HG03097 (cell line): Measurements from ENCODE around the gene PRR14.
A peak's percentile ranks its signal among the peaks of the same experiment; 100 is the strongest.
"Not testable (repeated sequence)": the region's sequence is repeated elsewhere in the genome, so short reads cannot be mapped to it uniquely, and the experiment has no call there.

Source experiments
- ATAC-seq: cut with Tn5 transposase; IDR thresholded peaks from one replicate; pipeline ENCODE4 v1.9.1; 2021; ENCODE audit not compliant: unreplicated experiment, low FRiP score

The PRR14 gene

DNA sequence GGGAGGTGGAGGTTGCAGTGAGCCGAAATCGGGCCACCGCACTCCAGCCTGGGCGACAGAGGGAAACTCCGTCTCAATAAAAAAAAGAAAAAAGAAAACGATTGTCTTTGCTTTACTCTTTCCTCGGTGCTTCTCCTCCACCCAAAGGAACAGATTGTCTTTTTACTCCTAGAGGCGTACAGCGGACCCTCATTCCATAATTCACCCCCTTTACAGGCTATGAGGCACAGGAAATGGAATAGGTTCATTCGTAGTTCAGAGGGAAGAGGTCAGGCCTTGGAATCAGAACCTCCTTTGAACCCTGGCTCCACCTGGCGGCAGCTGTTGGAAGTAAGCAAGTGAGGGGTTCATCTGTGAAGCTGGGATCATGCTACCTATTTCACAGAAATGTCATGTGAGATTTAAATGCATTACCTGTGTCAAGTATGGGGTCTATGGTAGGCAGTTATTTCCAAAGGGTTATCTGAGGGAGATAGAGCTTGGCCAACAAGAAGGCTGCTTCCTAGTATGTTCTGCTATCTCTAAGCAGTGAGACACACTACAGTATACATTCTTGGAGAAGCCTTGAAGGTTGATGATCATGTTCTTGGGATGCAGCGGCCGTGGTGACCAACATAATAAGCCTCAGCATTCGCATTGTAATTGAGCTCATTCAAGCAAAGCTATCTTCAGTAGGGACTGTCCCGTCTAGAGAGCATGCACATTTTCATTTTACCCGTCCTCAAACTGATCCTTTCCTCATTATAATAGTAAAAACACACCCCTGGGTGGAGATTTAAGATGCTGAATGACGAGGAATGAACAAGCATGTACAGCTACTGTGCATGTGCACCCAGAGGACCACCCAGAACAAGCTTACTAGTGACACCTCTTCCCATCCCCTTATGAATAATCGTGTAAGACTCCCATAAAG lies 21.9 kb upstream of the PRR14 start:
- no peak for ATAC-seq

DNA sequence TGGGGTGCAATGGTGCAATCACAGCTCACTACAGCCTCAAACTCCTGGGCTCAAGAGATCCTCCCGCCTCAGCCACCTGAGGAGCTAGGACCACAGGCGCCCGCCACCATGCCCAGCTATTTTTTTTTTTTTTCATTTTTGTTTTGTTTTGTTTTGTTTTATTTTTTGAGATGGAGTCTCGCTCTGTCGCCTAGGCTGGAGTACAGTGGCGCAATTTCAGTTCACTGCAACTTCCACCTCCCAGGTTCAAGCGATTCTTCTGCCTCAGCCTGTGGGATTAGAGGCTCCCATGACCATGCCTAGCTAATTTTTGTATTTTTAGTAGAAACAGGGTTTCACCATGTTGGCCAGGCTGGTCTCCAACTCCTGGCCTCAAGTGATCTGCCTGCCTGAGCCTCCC lies 18.3 kb upstream of the PRR14 start:
- not testable (repeated sequence) for ATAC-seq

DNA sequence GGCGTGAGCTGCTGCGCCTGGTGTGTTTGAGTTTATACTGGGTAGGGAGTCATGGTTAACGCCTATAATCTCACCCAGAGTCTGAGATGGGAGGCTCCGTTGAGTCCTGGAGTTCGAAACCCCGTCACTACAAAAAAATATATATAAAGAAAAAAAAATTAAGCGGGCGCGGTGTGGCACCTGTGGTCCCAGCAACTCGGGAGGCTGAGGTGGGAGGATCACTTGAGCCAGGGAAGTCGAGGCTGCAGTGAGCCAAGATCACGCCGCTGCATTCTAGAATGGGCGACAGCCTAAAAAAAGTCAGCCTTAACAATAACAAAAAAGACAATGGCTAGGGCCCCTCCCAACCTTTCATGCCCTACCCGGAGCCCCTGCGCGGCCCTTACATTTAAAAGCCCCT lies 17.2 kb upstream of the PRR14 start:
- no peak for ATAC-seq

DNA sequence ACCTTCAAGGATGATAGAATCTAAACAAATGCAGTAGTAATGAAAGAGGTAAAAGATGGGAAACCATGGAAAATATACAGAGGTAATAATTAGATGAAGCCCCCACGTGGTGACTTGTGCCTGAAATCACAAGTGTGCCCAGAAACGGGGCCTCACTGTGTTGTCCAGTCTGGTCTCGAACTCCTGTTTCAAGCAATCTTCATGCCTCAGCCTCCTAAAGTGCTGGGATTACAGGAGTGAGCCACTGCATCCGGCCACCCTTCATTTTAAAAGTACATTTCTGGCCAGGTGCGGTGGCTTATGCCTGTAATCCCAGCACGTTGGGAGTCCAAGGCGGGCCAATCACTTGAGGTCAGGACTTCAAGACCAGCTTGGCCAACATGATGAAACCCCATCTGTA lies 14.2 kb upstream of the PRR14 start:
- no peak for ATAC-seq

DNA sequence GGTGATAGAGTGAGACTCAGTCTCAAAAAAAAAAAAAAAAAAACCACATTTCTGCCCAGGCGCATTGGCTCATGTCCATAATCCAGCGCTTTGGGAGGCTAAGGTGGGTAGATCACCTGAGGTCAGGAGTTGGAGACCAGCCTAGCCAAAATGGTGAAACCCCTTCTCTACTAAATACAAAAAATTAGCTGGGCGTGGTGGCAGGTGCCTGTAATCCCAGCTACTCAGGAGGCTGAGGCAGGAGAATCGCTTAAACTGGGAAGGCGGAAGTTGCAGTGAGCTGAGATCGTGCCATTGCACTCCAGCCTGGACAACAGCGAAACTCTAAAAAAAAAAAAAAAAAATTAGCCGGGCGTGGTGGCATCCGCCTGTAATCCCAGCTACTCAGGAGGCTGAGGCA lies 13.6 kb upstream of the PRR14 start:
- not testable (repeated sequence) for ATAC-seq

DNA sequence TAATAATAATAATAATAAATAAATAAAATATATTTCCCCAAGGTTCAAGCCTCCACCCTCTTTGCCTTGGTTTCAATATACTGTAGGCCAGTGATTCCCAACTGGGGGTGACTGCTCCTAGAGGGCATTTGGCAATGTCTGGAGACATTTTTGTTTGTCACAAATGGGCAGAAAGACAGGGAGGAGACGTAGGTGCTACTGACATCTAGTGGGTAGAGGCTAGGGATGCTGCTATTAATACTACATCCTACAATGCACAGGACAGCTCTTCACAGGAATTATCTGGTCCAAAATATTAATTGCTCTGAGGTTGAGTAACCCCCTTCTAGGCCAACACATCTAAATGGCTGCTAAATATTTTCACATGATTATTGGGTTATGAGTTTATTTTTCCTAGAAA lies 12.8 kb upstream of the PRR14 start:
- no peak for ATAC-seq

DNA sequence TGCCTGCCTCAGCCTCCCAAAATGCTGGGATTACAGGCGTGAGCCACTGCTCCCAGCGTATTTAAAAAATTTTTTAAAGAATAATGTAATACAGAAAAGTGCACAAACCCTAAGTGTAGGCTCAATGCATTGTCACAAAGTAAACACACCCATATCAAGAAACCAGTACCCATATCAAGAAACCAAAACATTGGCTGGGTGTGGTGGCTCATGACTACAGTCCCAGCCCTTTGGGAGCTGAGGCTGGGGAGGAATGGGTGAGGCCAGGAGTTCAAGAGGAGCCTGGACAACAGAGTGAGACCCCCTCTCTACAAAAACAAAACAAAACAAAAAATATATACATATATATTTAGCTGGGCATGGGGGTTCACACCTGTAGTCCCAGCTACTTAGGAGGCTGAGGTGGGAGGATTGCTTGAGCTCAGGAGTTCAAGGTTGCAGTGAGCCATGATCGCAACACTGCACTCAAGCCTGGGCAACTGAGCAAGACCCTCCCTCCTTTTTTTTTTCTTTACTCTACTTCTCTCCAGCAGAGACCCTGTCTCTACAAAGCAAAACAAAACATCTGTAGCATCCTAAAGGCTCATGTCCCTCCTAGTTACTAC lies 9.3 kb upstream of the PRR14 start:
- ATAC-seq: no peak

DNA sequence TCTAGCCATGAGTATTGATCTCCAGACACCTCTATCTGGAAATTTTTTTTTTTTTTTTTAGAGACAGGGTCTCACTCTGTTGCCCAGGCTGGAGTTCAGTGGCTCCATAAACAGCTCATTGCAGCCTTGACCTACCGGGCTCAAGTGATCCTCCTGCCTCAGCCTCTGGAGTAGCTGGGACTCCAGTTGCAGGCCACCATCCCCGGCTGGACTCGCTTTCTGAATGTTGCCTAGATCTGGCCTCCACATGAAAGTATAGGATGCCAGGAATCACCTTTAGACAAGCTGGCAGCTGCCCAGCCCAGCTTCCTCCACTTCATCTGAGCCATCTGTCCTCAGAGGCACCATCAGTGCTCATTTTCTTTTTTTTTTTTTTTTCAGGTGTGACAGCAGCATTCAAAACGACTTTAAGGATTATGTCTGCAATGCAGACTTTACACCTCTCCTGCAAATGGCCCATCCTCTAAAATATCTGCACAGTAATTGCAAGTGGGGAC lies 6.4 kb upstream of the PRR14 start:
- ATAC-seq: no peak

DNA sequence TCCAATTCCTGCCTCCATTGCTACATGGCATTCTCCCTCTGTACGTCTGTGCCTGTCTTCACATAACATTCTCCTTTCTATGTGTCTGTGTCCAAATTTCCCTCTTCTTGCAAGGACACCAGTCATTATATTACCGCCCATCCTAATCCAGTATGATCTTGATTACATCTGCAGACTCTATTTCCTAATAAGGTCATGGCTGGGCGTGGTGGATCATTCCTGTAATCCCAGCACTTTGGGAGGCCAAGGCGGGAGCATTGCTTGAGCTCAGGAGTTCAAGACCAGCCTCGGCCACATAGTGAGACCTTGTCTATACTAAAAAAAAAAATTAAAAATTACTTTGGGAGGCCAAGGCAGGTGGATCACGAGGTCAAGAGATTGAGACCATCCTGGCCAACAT lies 5.0 kb upstream of the PRR14 start:
- ATAC-seq: no peak

DNA sequence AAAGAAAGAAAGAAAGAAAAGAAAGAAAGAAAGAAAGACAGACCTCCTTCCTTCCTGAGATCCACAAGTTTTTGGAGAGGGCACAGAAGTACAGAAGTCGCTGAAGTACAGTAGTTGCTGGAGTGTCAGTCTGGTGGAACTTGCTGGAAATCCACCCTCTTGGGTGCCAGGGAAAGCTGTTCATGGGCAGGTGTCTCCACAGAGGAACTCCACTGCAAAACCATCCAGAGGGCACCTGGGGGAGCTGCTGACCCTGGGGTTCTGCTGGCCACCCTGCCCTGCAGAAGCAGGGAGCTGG lies 3.5 kb upstream of the PRR14 start:
- no peak for ATAC-seq

DNA sequence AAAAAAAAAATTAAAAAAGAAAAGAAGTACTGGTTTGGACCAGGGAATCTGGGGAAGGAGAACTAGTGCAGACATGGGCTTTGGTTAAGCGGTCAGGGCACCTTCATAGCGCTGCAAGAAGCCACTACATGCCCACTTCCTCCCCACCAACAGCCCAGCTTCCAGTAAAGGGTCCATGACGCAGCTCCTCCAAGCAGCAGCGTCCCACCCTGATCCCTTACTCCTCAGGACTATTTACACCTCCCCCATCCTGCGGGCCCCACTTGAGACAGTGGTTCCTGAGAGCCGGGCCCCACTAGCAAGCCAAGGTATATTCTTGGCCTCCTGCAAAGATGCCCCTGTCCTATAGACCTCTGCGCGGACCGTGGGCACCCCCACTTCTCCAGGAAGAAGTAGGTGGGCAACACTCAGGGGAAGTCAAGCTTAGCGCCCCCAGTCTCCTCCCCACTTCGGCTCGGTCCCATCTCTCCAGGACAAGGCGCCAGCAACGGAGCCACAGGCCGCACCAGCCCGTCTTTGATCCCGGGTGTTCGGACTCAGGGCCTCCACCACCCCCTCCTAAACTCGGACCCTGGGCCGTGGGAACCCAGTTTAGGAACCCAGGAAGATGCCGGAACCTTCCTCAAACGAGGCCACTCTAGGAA lies 913 bp upstream of the PRR14 start:
- ATAC-seq: no peak

DNA sequence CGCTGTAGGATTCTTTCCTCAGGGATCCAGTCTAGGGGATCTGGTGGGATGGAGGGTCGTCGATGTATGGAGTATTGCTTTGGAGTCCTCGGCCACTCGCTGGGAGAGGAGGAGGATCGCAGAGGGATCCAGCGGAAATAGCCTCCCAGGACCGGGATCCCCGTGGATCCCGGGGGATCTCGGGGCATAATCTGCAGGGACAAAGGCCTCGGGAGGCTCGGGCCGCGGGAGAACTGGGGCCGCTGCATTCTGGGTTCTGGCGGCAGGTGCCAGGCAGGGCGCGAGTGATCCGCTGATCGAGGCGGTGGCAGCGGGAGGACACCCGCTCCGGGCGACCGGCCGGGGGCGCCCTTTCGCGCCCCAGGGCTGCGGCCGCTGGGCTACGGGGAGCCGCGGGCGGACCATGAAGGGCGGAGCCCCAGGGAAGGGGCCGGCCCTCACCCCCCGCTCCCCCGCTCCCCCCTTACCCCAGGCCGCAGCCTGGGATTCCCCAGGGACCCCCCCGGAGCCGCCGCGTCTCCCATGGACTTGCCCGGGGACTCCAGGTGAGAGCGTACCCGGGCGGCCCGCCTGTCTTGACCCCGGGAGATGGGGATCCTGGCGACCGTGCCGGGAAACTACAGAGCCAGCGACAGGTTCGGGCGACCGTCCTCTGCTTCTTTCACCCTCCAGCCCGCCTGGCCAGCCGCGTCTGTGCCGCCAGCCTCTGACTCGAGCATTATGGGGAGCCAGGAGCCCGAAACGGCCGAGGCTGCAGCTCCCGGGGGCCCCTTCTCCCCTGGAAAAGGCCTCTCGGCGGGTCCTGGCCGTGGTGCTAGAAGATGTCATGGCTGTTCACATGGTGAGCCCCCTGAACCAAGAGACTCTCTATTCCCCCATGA lies 604 bp downstream of the PRR14 start:
- peak; percentile 41 for ATAC-seq

DNA sequence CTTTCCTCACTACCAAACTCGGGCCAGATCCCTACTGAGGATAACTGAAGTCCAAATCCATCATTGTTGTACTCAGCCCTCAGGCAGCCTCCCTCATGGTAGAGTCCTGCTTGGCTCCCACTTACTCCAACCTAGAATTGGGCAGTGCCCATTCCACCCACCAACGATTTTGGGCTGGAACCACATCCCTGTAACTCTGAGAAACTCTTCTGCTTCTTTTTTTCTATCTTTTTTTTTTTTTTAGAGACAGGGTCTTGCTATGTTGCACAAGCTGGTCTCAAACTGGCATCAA lies 1.2 kb downstream of the PRR14 start:
- no peak for ATAC-seq

DNA sequence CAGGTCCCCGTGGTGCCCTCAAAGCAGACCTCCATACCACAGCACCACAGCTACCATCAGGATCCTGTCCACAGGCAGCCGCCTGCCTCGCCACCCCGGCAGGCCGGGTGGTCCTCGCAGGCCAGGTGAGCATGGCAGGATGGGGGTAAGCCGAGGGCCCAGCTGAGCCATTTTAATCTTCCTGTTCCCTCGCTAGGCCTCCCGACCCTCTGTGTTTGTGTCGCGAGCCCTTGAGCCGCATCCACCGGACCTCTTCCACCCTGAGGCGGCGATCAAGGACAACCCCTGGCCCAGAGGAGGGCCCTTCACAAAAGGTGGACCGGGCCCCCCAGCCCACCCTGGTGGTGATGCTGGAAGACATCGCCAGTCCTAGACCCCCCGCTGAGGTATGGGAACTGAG lies 2.0 kb downstream of the PRR14 start:
- no peak for ATAC-seq

DNA sequence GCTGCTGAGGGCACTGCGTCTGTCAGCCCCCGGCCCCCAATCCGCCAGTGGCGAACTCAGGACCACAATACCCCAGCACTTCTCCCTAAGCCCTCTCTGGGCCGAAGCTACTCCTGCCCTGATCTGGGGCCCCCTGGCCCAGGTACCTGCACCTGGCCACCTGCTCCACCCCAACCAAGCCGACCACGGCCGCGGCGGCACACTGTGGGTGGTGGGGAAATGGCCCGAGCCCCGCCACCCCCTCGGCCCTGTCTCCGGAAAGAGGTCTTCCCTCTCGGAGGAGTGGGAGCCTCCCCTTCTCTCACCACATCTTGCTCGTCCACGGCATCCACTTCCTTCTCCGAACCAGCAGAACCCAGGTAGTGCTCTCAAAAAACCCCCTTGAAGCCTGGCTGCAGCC lies 4.1 kb downstream of the PRR14 start:
- ATAC-seq: no peak

DNA sequence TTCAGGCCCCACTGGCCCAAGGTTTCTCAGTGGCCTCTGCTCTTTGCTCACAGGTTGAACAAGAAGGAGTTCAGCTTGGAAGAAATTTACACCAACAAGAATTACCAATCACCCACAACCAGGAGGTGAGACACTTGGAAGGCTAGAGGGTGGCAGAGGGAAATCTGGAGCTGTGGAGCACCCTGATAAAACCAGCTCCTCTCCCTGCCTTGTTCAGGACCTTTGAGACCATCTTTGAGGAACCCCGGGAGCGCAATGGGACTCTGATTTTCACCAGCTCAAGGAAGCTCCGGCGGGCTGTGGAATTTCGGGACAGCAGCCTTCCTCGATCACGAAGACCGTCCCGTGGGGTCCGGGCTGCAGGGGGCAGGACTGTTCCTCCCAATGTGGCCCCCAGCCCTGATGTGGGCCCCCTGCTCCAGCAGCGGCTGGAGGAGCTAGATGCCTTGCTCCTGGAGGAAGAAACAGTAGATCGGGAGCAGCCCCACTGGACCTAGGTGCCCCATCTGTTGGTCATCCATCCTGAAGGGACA lies 5.1 kb downstream of the PRR14 start:
- no peak for ATAC-seq

DNA sequence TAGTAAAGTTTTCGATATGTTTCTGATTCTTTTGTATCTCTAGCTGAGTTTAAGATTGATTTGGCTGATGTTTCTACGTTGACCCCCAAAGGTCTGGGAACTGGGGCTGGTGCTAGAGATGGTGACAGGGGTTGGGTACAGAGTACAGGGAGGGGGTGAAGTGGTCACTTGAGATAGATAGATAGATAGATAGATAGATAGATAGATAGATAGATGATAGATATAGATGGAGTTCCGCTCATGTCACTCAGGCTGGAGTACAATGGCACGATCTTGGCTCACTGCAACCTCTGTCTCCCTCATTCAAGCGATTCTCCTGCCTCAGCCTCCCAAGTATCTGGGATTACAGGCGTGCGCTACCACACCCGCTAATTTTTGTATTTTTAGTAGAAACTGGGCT lies 5.6 kb downstream of the PRR14 start:
- ATAC-seq: no peak

DNA sequence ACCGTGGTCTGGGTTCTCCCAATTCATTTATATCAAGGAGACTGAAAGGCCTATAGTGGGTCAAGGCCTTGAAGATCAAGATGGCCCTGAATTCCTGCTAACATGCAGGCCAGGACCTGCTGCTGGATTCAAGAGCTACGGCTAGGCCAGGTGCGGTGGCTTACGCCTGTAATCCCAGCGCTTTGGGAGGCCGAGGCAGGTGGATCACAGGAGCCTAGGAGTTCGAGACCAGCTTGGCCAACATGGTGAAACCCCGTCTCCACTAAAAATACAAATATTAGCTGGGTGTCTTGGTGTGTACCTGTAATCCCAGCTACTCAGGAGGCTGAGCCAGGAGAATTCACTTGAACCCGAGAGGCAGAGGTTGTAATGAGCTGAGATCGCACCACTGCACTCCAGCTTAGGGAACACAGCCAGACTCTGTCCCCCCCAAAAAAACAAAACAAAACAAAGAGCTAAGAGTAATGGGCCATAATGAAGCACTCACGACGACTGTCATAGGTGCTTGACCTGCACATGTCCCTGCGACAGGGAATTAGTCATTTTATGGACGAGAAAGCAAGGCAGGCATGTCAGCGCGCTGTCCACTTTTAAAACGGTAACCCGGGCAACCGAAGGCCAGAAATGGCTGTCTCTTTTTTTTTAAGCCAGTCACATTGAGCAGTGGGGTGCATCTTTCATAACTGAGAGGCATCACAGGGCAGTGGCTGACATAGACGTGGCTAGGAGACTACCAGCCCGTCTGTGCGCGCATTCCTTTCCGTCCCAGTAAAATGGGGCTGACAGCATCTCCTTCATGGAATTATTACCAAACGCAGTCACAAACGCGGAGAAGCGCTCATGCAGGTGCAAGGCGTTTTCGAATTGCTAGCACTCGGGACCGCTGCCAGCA lies 6.5 kb downstream of the PRR14 start:
- no peak for ATAC-seq

DNA sequence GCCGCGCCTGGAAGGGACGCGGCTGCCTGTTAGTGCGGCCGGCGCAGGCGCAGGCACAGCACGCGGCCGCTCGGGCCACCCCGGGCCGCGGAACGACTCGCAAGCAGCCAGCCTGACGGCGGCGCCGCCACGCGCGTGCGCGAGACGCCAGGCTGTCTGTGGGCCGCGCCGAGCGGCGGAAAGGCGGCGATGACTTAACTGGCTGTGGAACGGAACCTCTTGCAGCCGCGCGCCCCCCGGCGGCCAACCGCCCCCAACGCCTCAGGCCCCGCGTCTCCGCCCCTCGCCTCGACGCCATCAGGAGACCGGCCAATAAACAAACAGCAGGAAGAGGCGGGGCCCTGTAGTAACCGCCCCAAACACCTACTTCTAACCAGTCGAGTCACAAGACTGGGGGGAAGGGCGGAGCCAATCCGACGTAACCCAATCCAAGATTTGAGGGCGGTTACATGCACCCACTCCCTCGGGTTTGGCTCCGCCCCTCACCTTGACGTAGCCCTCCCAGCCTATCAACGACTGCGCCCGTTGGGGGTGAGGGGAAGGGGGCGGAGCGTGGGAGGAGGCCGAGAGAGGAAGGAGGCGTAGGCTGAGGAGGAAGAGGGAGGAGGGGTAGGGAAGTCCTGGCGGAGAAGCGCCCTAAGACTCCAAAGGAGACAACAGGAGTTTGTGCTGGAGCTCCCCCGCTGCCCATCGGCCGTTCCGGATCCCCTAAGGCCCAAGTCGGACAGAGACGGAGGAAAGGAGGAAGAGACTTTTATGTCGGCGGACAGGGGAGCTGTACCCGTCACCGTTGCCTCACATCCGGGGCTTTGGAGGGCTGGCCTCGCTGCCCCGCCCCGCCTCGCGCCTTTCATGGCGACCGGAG lies 7.3 kb downstream of the PRR14 start, which contains the start of gene FBRS:
Gene FBRS, plus strand, starts transcription at position 566 of the 865 bp plus-strand sequence. CDS start 1,088 bp downstream, outside the sequence.
- peak; percentile 58 for ATAC-seq
